B cell (primary cell): ENCODE results near the gene PPP4R4. TPM values are rescaled to one million over a fixed set of nuclear protein-coding genes. Genes with fewer than 3 reads are reported as not detected.

Source experiments
- ATAC-seq: fragments of 200-7000 bp; cut with Tn5 transposase; one replicate; pipeline ENCODE4 v1.10.0; 2021; ENCODE audit warnings: low read depth, mild to moderate bottlenecking, moderate number of reproducible peaks, moderate library complexity
- CTCF ChIA-PET: fragments of 350-600 bp; sonication (Branson Sonifier 250); formaldehyde crosslinking; loops from one replicate; lab custom pipeline; 2021; ENCODE audit warnings: antibody characterized with exemption, inconsistent platforms; lab: Charles Lee
- POLR2A ChIA-PET: fragments of 350-600 bp; sonication (Branson Sonifier 250); formaldehyde crosslinking; loops from one replicate; lab custom pipeline; 2021; ENCODE audit warnings: antibody characterized with exemption; lab: Charles Lee
- DNase-seq: peaks from one replicate; pipeline ENCODE4 v3.0.0; 2013
- H2AFZ ChIP-seq: 2 replicates; pipeline ENCODE4 v1.6.1; 2012; ENCODE audit warnings: mild to moderate bottlenecking, low read depth, low read length; ENCODE audit not compliant: insufficient read depth, poor library complexity, severe bottlenecking
- H3K27ac ChIP-seq, 2 donors: 1 replicate in 1 of 2; 2 replicates in 1 of 2; pipeline ENCODE4 v1.5.1; 2012 to 2013; ENCODE audit warnings: low read length in 2 of 2, mild to moderate bottlenecking in 2 of 2, moderate library complexity in 1 of 2
- H3K27me3 ChIP-seq, 4 experiments: fragments of 200-600 bp in 1 of 4; sonication (generic) in 1 of 4; replicated peaks in 1 of 4; 1 replicate in 2 of 4; 2 replicates in 2 of 4; pipeline versions ENCODE4 v1.6.1 to v1.7.0; 2013 to 2016; ENCODE audit warnings: low read length in 3 of 4, mild to moderate bottlenecking in 2 of 4, mixed read lengths in 1 of 4, moderate library complexity in 1 of 4; ENCODE audit not compliant: insufficient read depth in 4 of 4, control insufficient read depth in 3 of 4; ENCODE audit errors: control extremely low read depth in 1 of 4
- H3K36me3 ChIP-seq, 2 experiments: replicated peaks in 1 of 2; 1 replicate in 1 of 2; 2 replicates in 1 of 2; pipeline versions ENCODE4 v1.6.1 to v1.7.1; 2013; ENCODE audit warnings: low read length in 1 of 2; ENCODE audit not compliant: insufficient read depth in 2 of 2, control insufficient read depth in 1 of 2; ENCODE audit errors: control extremely low read depth in 1 of 2, extremely low read depth in 1 of 2
- H3K4me1 ChIP-seq, 2 donors: fragments of 200-600 bp in 1 of 2; sonication (generic) in 1 of 2; 1 replicate in 1 of 2; 2 replicates in 1 of 2; pipeline versions ENCODE4 v1.5.1 to v1.6.1; 2013 to 2017; ENCODE audit warnings: low read length in 2 of 2; ENCODE audit not compliant: control insufficient read depth in 2 of 2, insufficient read depth in 2 of 2
- H3K4me2 ChIP-seq: replicated peaks from 2 replicates; pipeline ENCODE3; 2012; ENCODE audit warnings: mild to moderate bottlenecking, low read depth, low read length; ENCODE audit not compliant: poor library complexity, severe bottlenecking
- H3K4me3 ChIP-seq, 5 experiments: fragments of 200-600 bp in 1 of 5; sonication (generic) in 1 of 5; 1 replicate in 3 of 5; 2 replicates in 2 of 5; pipeline versions ENCODE4 v1.5.1 to v1.7.0; 2011 to 2016; ENCODE audit warnings: low read length in 4 of 5, mild to moderate bottlenecking in 4 of 5, low read depth in 2 of 5, control low read depth in 1 of 5, moderate library complexity in 1 of 5; ENCODE audit not compliant: insufficient read depth in 1 of 5; ENCODE audit errors: control extremely low read depth in 1 of 5, extremely low read depth in 1 of 5
- H3K79me2 ChIP-seq: fragments of 200-600 bp; sonication (generic); one replicate; pipeline ENCODE4 v1.6.0; 2016; ENCODE audit warnings: low read length; ENCODE audit not compliant: control insufficient read depth, insufficient read depth
- H3K9ac ChIP-seq: fragments of 200-600 bp; sonication (generic); 2 replicates; pipeline ENCODE4 v1.6.1; 2017; ENCODE audit warnings: mild to moderate bottlenecking, low read length, moderate library complexity
- H3K9me3 ChIP-seq, 3 donors: one replicate each; pipeline versions ENCODE4 v1.6.1 to v1.7.1; 2013; ENCODE audit warnings: low read length in 2 of 3; ENCODE audit not compliant: control insufficient read depth in 2 of 3, insufficient read depth in 1 of 3; ENCODE audit errors: control extremely low read depth in 1 of 3
- H4K20me1 ChIP-seq: 2 replicates; pipeline ENCODE4 v1.6.0; 2012; ENCODE audit warnings: mild to moderate bottlenecking, low read length; ENCODE audit not compliant: insufficient read depth, control insufficient read depth, poor library complexity, severe bottlenecking
- H3K27ac Mint-ChIP-seq: one replicate; pipeline ENCODE4 v1.8.0; 2021; ENCODE audit warnings: mixed read lengths
- H3K27me3 Mint-ChIP-seq: one replicate; pipeline ENCODE4 v1.8.0; 2021; ENCODE audit warnings: mixed read lengths
- H3K4me1 Mint-ChIP-seq: one replicate; pipeline ENCODE4 v1.8.0; 2021; ENCODE audit warnings: mixed read lengths
- H3K4me3 Mint-ChIP-seq: one replicate; pipeline ENCODE4 v1.8.0; 2021; ENCODE audit warnings: mixed read lengths
- H3K9me3 Mint-ChIP-seq: one replicate; pipeline ENCODE4 v1.8.0; 2022; ENCODE audit warnings: mixed read lengths; ENCODE audit not compliant: insufficient read depth
- CTCF ChIP-seq: fragments of 200-600 bp; IDR thresholded peaks from one replicate; pipeline ENCODE4 v1.8.0; 2022; ENCODE audit warnings: antibody characterized with exemption, mild to moderate bottlenecking
- EZH2 ChIP-seq: IDR thresholded peaks from 2 replicates; pipeline ENCODE4 v1.6.1; 2012; ENCODE audit warnings: borderline replicate concordance, low read depth, mild to moderate bottlenecking, moderate library complexity, low read length; ENCODE audit not compliant: insufficient read depth, poor library complexity, severe bottlenecking
- WGBS: methylation state at CpG from one replicate; pipeline ENCODE4 v1.1.5; 2013; ENCODE audit warnings: missing lambda C conversion rate; ENCODE audit not compliant: insufficient coverage; 5-methylcytosine and 5-hydroxymethylcytosine counted together
- intact Hi-C: fragments of 100-400 bp; cut with micrococcal nuclease; formaldehyde crosslinking; loops from one replicate; pipeline ENCODE4 v1.10.0; 2022
- polyA plus RNA-seq: library from polyadenylated mRNA; depleted of rRNA; stranded (reverse); fragments of >200 nt; gene quantifications from 2 replicates; pipeline ENCODE4 v1.2.3, GENCODE V29; 2012
- total RNA-seq, 2 donors: library from RNA; stranded (reverse); fragments of 120-200 nt in 1 of 2; gene quantifications; 1 replicate in 1 of 2; 2 replicates in 1 of 2; pipeline versions ENCODE4 v1.2.3 to v1.2.4, GENCODE V29; 2013 to 2022

The PPP4R4 gene
- total and polyA plus RNA-seq, 2 donors (not counting 1 experiment from before 2014, with no cell fraction given): not detected

- no peaks in the 10 kb centered on the region for H4K20me1 ChIP-seq
- H3K27me3 Mint-ChIP-seq: no peaks in the 10 kb centered on the region
- no peak overlapping the region for H3K27ac ChIP-seq
- no peaks in the 10 kb centered on the region for H3K79me2 ChIP-seq
- no peaks in the 10 kb centered on the region for H3K27me3 ChIP-seq
- no peaks in the 10 kb centered on the region for H3K9me3 Mint-ChIP-seq
- H3K9ac ChIP-seq: no peak overlapping the region
- H3K4me2 ChIP-seq: no peak overlapping the region
- POLR2A ChIA-PET: no interaction called here
- no peak overlapping the region for H3K27ac Mint-ChIP-seq
- ATAC-seq (no peak), DNase-seq (no peak)
- H3K4me3 ChIP-seq: no peak overlapping the region
- no peaks in the 10 kb centered on the region for H3K36me3 ChIP-seq
- CTCF ChIA-PET: no interaction called here
- no peak overlapping the region for H3K4me3 Mint-ChIP-seq
- peaks cover 5 to 16% of the 10 kb centered on the region in 2 donors for H3K4me1 ChIP-seq
- TF ChIP-seq EZH2: no peak
- TF ChIP-seq CTCF: no peak
- 86% methylated on average over 3 of the region's 4 CpGs for WGBS
- H3K9me3 ChIP-seq: no peaks in the 10 kb centered on the region
- intact Hi-C loops: no loop called here
- peaks cover 21% of the 10 kb centered on the region for H3K4me1 Mint-ChIP-seq
- no peak overlapping the region for H2AFZ ChIP-seq
Measured at GRCh38 chr14:94227029-94227428, 52.9 kb downstream of the PPP4R4 start.

- no peaks in the 10 kb centered on the region for H3K79me2 ChIP-seq
- TF ChIP-seq EZH2 (no peak), CTCF (no peak)
Measured at GRCh38 chr14:94237046-94237445, 62.9 kb downstream of the PPP4R4 start.

More at GRCh38 chr14:94237046-94237445, 62.9 kb downstream of the PPP4R4 start:
- H3K4me1 Mint-ChIP-seq: peaks cover 6% of the 10 kb centered on the region
- Histone ChIP-seq H3K4me1 (no peaks in the 10 kb centered on the region), H3K9me3 (peaks cover 0 to 5% (median 0%) of the 10 kb centered on the region in 3 donors), H3K27me3 (peaks cover 0 to 3% (median 0%) of the 10 kb centered on the region in 4 experiments), H3K27ac (no peak overlapping the region), H3K9ac (no peak overlapping the region), H4K20me1 (no peaks in the 10 kb centered on the region), H3K36me3 (no peaks in the 10 kb centered on the region), H3K4me2 (no peak overlapping the region), H3K4me3 (no peak overlapping the region), H2AFZ (no peak overlapping the region)
- H3K4me3 Mint-ChIP-seq: no peak overlapping the region
- no peak overlapping the region for H3K27ac Mint-ChIP-seq
- DNase-seq (no peak), ATAC-seq (no peak)
- intact Hi-C loops: no loop called here
- H3K9me3 Mint-ChIP-seq: no peaks in the 10 kb centered on the region
- ChIA-PET POLR2A (no interaction called here), CTCF (no interaction called here)
- H3K27me3 Mint-ChIP-seq: peaks cover 4% of the 10 kb centered on the region
